GM23338 (cell line): ENCODE results near the gene APOC1. TPM values are rescaled to one million over a fixed set of nuclear protein-coding genes. Genes with fewer than 3 reads are reported as not detected.

Experiments used
- ATAC-seq: fragments of 200-7000 bp; cut with Tn5 transposase; 3 replicates; pipeline ENCODE4 v1.9.1; 2020
- DNase-seq: peaks from one replicate; pipeline ENCODE4 v3.0.0-alpha.2; 2015; ENCODE audit warnings: low spot score
- H2AFZ ChIP-seq: fragments of 200-600 bp; sonication (generic); 2 replicates; pipeline ENCODE4 v1.8.0; 2016; ENCODE audit warnings: antibody characterized with exemption, mild to moderate bottlenecking, moderate library complexity
- H3F3A ChIP-seq: fragments of 200-600 bp; sonication (generic); replicated peaks from 2 replicates; pipeline ENCODE4 v1.8.0; 2017; ENCODE audit warnings: antibody characterized with exemption, mixed run types, low read depth
- H3K27ac ChIP-seq: fragments of 200-600 bp; sonication (generic); 2 replicates; pipeline ENCODE4 v1.6.1; 2016; ENCODE audit warnings: low read depth
- H3K27me3 ChIP-seq: fragments of 200-600 bp; sonication (generic); 2 replicates; pipeline ENCODE4 v1.8.0; 2016; ENCODE audit warnings: mild to moderate bottlenecking, mixed run types, moderate library complexity; ENCODE audit not compliant: insufficient read depth
- H3K36me3 ChIP-seq: fragments of 200-600 bp; sonication (generic); 2 replicates; pipeline ENCODE4 v1.8.0; 2016; ENCODE audit warnings: mild to moderate bottlenecking; ENCODE audit not compliant: insufficient read depth
- H3K4me1 ChIP-seq: fragments of 200-600 bp; sonication (generic); 2 replicates; pipeline ENCODE4 v1.8.0; 2016; ENCODE audit warnings: mild to moderate bottlenecking, moderate library complexity; ENCODE audit not compliant: insufficient read depth
- H3K4me2 ChIP-seq: fragments of 200-600 bp; sonication (generic); 2 replicates; pipeline ENCODE4 v1.7.1; 2017; ENCODE audit warnings: mixed run types
- H3K4me3 ChIP-seq: fragments of 200-600 bp; sonication (generic); 2 replicates; pipeline ENCODE4 v1.6.1; 2016; ENCODE audit warnings: mixed run types
- H3K79me2 ChIP-seq: fragments of 200-600 bp; sonication (generic); replicated peaks from 2 replicates; pipeline ENCODE4 v1.8.0; 2017; ENCODE audit warnings: mild to moderate bottlenecking; ENCODE audit not compliant: insufficient read depth
- H3K9me2 ChIP-seq: fragments of 200-600 bp; sonication (generic); 2 replicates; pipeline ENCODE4 v1.8.0; 2017; ENCODE audit not compliant: insufficient read depth
- H4K20me1 ChIP-seq: fragments of 200-600 bp; sonication (generic); replicated peaks from 2 replicates; pipeline ENCODE4 v1.8.0; 2017; ENCODE audit warnings: mild to moderate bottlenecking; ENCODE audit not compliant: insufficient read depth
- H3K27ac Mint-ChIP-seq: 2 replicates; pipeline ENCODE4 v1.8.0; 2020; ENCODE audit warnings: inconsistent platforms, mild to moderate bottlenecking, moderate library complexity, mixed read lengths
- H3K27me3 Mint-ChIP-seq: 3 replicates; pipeline ENCODE4 v1.8.0; 2022; ENCODE audit warnings: low read depth, mild to moderate bottlenecking, moderate library complexity, mixed read lengths, inconsistent platforms; ENCODE audit not compliant: insufficient read depth, poor library complexity
- H3K36me3 Mint-ChIP-seq: 3 replicates; pipeline ENCODE4 v1.8.0; 2021; ENCODE audit warnings: low read depth, mild to moderate bottlenecking, inconsistent platforms, moderate library complexity, mixed read lengths
- H3K4me1 Mint-ChIP-seq: 3 replicates; pipeline ENCODE4 v1.8.0; 2020; ENCODE audit warnings: mild to moderate bottlenecking, inconsistent platforms, mixed read lengths
- H3K4me3 Mint-ChIP-seq: 3 replicates; pipeline ENCODE4 v1.8.0; 2021; ENCODE audit warnings: moderate library complexity, mild to moderate bottlenecking, inconsistent platforms, mixed read lengths
- H3K9me3 Mint-ChIP-seq: 3 replicates; pipeline ENCODE4 v1.8.0; 2020; ENCODE audit warnings: moderate library complexity, mild to moderate bottlenecking, inconsistent platforms, mixed read lengths
- CREB1 ChIP-seq: fragments of 250-450 bp; sonication (Bioruptor Pico); IDR thresholded peaks from 2 replicates; pipeline ENCODE4 v1.5.0; 2020; ENCODE audit warnings: low read depth, mild to moderate bottlenecking, moderate library complexity
- CTCF ChIP-seq, 2 experiments: fragments of 200-600 bp in 1 of 2; sonication (generic) in 1 of 2; conservative IDR thresholded peaks; 2 replicates each; pipeline versions ENCODE4 v1.5.1 to v1.6.1; 2016 to 2017; ENCODE audit warnings: antibody characterized with exemption in 2 of 2, low read depth in 2 of 2, mild to moderate bottlenecking in 2 of 2, moderate library complexity in 1 of 2
- ETS1 ChIP-seq: IDR thresholded peaks from 2 replicates; pipeline ENCODE4 v1.6.1; 2016; ENCODE audit warnings: antibody characterized with exemption
- EZH2 ChIP-seq: fragments of 200-600 bp; sonication (generic); IDR thresholded peaks from one replicate; pipeline ENCODE4 v1.8.0; 2017; ENCODE audit warnings: antibody characterized with exemption, mild to moderate bottlenecking, low read depth; ENCODE audit not compliant: unreplicated experiment
- JUNB ChIP-seq: IDR thresholded peaks from one replicate; pipeline ENCODE4 v1.6.1; 2016; ENCODE audit warnings: antibody characterized with exemption; ENCODE audit not compliant: unreplicated experiment
- NANOG ChIP-seq: IDR thresholded peaks from 2 replicates; pipeline ENCODE4 v1.6.1; 2016; ENCODE audit warnings: antibody characterized with exemption, borderline replicate concordance
- POLR2AphosphoS5 ChIP-seq: IDR thresholded peaks from 2 replicates; pipeline ENCODE4 v1.6.1; 2016; ENCODE audit warnings: antibody characterized with exemption, low read depth
- ZNF114 ChIP-seq: fragments of 250-450 bp; sonication (Bioruptor Pico); IDR thresholded peaks from 2 replicates; pipeline ENCODE4 v1.5.0; 2020; ENCODE audit warnings: mild to moderate bottlenecking, moderate library complexity
- polyA plus RNA-seq: library from polyadenylated mRNA; unstranded; fragments of >200 nt; fragmentation: Nextera tagmentation; extraction: Ambion mirVana; gene quantifications from 2 replicates; pipeline ENCODE4 v1.2.1, GENCODE V29; 2016
- total RNA-seq: library from RNA; depleted of rRNA; stranded (reverse); fragments of >200 nt; shearing (Covaris generic); gene quantifications from 2 replicates; pipeline ENCODE4 v1.2.3, GENCODE V29; 2014
- TF ChIP-seq, protein P1 (sequence below): fragments of 250-450 bp; sonication (Bioruptor Pico); IDR thresholded peaks from 2 replicates; pipeline ENCODE4 v1.5.0; 2020; ENCODE audit warnings: mild to moderate bottlenecking, moderate library complexity
- TF ChIP-seq, protein P2 (sequence below): IDR thresholded peaks from one replicate; pipeline ENCODE4 v1.6.1; 2018; ENCODE audit warnings: antibody characterized with exemption; ENCODE audit not compliant: unreplicated experiment

APOC1 gene
- total and polyA plus RNA-seq, 2 experiments from 2014 or later, result 26.8 to 221 TPM

DNA sequence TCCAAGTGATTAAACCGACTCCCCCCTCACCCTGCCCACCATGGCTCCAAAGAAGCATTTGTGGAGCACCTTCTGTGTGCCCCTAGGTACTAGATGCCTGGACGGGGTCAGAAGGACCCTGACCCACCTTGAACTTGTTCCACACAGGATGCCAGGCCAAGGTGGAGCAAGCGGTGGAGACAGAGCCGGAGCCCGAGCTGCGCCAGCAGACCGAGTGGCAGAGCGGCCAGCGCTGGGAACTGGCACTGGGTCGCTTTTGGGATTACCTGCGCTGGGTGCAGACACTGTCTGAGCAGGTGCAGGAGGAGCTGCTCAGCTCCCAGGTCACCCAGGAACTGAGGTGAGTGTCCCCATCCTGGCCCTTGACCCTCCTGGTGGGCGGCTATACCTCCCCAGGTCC is 6.8 kb upstream of the APOC1 start (continued):
- TF ChIP-seq, protein P1, sequence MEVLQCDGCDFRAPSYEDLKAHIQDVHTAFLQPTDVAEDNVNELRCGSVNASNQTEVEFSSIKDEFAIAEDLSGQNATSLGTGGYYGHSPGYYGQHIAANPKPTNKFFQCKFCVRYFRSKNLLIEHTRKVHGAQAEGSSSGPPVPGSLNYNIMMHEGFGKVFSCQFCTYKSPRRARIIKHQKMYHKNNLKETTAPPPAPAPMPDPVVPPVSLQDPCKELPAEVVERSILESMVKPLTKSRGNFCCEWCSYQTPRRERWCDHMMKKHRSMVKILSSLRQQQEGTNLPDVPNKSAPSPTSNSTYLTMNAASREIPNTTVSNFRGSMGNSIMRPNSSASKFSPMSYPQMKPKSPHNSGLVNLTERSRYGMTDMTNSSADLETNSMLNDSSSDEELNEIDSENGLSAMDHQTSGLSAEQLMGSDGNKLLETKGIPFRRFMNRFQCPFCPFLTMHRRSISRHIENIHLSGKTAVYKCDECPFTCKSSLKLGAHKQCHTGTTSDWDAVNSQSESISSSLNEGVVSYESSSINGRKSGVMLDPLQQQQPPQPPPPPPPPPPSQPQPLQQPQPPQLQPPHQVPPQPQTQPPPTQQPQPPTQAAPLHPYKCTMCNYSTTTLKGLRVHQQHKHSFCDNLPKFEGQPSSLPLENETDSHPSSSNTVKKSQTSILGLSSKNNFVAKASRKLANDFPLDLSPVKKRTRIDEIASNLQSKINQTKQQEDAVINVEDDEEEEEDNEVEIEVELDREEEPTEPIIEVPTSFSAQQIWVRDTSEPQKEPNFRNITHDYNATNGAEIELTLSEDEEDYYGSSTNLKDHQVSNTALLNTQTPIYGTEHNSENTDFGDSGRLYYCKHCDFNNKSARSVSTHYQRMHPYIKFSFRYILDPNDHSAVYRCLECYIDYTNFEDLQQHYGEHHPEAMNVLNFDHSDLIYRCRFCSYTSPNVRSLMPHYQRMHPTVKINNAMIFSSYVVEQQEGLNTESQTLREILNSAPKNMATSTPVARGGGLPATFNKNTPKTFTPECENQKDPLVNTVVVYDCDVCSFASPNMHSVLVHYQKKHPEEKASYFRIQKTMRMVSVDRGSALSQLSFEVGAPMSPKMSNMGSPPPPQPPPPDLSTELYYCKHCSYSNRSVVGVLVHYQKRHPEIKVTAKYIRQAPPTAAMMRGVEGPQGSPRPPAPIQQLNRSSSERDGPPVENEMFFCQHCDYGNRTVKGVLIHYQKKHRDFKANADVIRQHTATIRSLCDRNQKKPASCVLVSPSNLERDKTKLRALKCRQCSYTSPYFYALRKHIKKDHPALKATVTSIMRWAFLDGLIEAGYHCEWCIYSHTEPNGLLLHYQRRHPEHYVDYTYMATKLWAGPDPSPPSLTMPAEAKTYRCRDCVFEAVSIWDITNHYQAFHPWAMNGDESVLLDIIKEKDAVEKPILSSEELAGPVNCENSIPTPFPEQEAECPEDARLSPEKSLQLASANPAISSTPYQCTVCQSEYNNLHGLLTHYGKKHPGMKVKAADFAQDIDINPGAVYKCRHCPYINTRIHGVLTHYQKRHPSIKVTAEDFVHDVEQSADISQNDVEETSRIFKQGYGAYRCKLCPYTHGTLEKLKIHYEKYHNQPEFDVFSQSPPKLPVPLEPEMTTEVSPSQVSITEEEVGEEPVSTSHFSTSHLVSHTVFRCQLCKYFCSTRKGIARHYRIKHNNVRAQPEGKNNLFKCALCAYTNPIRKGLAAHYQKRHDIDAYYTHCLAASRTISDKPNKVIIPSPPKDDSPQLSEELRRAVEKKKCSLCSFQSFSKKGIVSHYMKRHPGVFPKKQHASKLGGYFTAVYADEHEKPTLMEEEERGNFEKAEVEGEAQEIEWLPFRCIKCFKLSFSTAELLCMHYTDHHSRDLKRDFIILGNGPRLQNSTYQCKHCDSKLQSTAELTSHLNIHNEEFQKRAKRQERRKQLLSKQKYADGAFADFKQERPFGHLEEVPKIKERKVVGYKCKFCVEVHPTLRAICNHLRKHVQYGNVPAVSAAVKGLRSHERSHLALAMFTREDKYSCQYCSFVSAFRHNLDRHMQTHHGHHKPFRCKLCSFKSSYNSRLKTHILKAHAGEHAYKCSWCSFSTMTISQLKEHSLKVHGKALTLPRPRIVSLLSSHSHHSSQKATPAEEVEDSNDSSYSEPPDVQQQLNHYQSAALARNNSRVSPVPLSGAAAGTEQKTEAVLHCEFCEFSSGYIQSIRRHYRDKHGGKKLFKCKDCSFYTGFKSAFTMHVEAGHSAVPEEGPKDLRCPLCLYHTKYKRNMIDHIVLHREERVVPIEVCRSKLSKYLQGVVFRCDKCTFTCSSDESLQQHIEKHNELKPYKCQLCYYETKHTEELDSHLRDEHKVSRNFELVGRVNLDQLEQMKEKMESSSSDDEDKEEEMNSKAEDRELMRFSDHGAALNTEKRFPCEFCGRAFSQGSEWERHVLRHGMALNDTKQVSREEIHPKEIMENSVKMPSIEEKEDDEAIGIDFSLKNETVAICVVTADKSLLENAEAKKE (CRISPR knock-in tag), result no peak
- no peak for TF ChIP-seq ETS1
- TF ChIP-seq EZH2, result no peak

GRCh38 chr19:44908074-44908835 is 6.2 kb upstream of the APOC1 start:
- H3K27ac ChIP-seq, result no peak overlapping the region
- H3K9me2 ChIP-seq, result no peaks in the 10 kb centered on the region
- no peak overlapping the region for H3K4me3 ChIP-seq
- H3K79me2 ChIP-seq, result peaks cover 17% of the 10 kb centered on the region
- H2AFZ ChIP-seq, result no peak overlapping the region
- Mint-ChIP-seq H3K9me3 (peaks cover 2% of the 10 kb centered on the region; the same call in 1 of the 3 replicates), H3K4me3 (no peak overlapping the region; the same call in 2 of the 3 replicates), H3K36me3 (peaks cover 40% of the 10 kb centered on the region), H3K4me1 (peaks cover 39% of the 10 kb centered on the region), H3K27me3 (peaks cover 41% of the 10 kb centered on the region), H3K27ac (peak overlapping the region; percentile 27; the same call in 1 of the 2 replicates)
- peaks cover 17% of the 10 kb centered on the region for H3K36me3 ChIP-seq
- peaks cover 47% of the 10 kb centered on the region for H3F3A ChIP-seq
- H4K20me1 ChIP-seq, result no peaks in the 10 kb centered on the region; the same call in 1 of the 2 replicates
- ATAC-seq (no peak), DNase-seq (no peak)
- H3K4me2 ChIP-seq, result no peak overlapping the region
- peaks cover 26% of the 10 kb centered on the region for H3K4me1 ChIP-seq
- H3K27me3 ChIP-seq, result no peaks in the 10 kb centered on the region
- no peak for TF ChIP-seq POLR2AphosphoS5
- TF ChIP-seq CREB1 (CRISPR knock-in tag), result no peak
- TF ChIP-seq, protein P2, sequence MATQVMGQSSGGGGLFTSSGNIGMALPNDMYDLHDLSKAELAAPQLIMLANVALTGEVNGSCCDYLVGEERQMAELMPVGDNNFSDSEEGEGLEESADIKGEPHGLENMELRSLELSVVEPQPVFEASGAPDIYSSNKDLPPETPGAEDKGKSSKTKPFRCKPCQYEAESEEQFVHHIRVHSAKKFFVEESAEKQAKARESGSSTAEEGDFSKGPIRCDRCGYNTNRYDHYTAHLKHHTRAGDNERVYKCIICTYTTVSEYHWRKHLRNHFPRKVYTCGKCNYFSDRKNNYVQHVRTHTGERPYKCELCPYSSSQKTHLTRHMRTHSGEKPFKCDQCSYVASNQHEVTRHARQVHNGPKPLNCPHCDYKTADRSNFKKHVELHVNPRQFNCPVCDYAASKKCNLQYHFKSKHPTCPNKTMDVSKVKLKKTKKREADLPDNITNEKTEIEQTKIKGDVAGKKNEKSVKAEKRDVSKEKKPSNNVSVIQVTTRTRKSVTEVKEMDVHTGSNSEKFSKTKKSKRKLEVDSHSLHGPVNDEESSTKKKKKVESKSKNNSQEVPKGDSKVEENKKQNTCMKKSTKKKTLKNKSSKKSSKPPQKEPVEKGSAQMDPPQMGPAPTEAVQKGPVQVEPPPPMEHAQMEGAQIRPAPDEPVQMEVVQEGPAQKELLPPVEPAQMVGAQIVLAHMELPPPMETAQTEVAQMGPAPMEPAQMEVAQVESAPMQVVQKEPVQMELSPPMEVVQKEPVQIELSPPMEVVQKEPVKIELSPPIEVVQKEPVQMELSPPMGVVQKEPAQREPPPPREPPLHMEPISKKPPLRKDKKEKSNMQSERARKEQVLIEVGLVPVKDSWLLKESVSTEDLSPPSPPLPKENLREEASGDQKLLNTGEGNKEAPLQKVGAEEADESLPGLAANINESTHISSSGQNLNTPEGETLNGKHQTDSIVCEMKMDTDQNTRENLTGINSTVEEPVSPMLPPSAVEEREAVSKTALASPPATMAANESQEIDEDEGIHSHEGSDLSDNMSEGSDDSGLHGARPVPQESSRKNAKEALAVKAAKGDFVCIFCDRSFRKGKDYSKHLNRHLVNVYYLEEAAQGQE, result no peak
- no peak for TF ChIP-seq JUNB
- no peak for TF ChIP-seq CTCF (conservative IDR thresholded peaks at IDR 0.05; ENCODE audit: low read depth in 2 of 2)
- TF ChIP-seq NANOG, result no peak
- TF ChIP-seq ZNF114 (CRISPR knock-in tag), result no peak
- no peak for TF ChIP-seq EZH2
- no peak for TF ChIP-seq ETS1
